Endothelial cell (in vitro differentiated cells): ENCODE data around the gene OSTC. TPM values are rescaled to one million over a fixed set of nuclear protein-coding genes. Genes with fewer than 3 reads are reported as not detected.

Experiments used
- DNase-seq: peaks from one replicate; pipeline ENCODE4 v3.0.0; 2021; ENCODE audit warnings: low spot score
- H3K27ac Mint-ChIP-seq: one replicate; pipeline ENCODE4 v1.8.0; 2021; ENCODE audit warnings: mixed read lengths, inconsistent platforms; ENCODE audit not compliant: unreplicated experiment
- H3K27me3 Mint-ChIP-seq: one replicate; pipeline ENCODE4 v1.8.0; 2021; ENCODE audit warnings: mild to moderate bottlenecking, moderate library complexity, mixed read lengths, inconsistent platforms; ENCODE audit not compliant: unreplicated experiment
- H3K36me3 Mint-ChIP-seq: one replicate; pipeline ENCODE4 v1.8.0; 2021; ENCODE audit warnings: mild to moderate bottlenecking, low read depth, mixed read lengths, inconsistent platforms; ENCODE audit not compliant: unreplicated experiment
- H3K4me1 Mint-ChIP-seq: one replicate; pipeline ENCODE4 v1.8.0; 2021; ENCODE audit warnings: mild to moderate bottlenecking, mixed read lengths, inconsistent platforms; ENCODE audit not compliant: unreplicated experiment
- H3K4me3 Mint-ChIP-seq: one replicate; pipeline ENCODE4 v1.8.0; 2021; ENCODE audit warnings: mild to moderate bottlenecking, mixed read lengths, inconsistent platforms; ENCODE audit not compliant: unreplicated experiment
- H3K9me3 Mint-ChIP-seq: one replicate; pipeline ENCODE4 v1.8.0; 2021; ENCODE audit warnings: mixed read lengths, inconsistent platforms; ENCODE audit not compliant: unreplicated experiment
- total RNA-seq: library from RNA; stranded (reverse); fragmentation: NEBNext Ultra II Directional; extraction: Animal tissue kit (Norgen Biotek cat#: 25700); gene quantifications from one replicate; pipeline ENCODE4 v1.2.1, GENCODE V29; 2021; ENCODE audit not compliant: unreplicated experiment
- TF ChIP-seq, protein P1 (sequence below): fragments of 200-600 bp; sonication (generic); IDR thresholded peaks from one replicate; pipeline ENCODE4 v1.5.0; 2021; ENCODE audit warnings: antibody characterized with exemption; ENCODE audit not compliant: unreplicated experiment

Gene OSTC
- total RNA-seq, 1 donor from 2014 or later: 191 TPM

DNA sequence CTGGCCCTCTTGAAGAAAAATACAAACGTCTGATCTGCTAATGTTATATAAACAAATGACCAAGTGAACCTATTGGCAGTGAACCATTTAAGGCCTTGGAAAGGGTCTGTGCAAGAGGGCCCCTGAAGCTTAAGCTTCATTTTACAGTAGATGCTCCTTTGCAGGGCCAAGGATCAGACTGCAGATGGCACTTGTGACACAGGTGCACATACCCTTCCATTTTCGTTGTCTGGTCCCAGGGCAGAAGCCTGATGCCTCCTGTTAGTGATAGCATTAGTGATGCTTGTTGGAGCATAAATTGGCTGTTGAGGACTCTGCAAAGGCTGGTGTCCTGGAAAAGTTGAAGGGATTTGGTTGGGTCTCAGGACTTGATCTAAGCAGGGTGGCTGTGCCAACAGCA, 65.9 kb downstream of the OSTC start:
- Mint-ChIP-seq H3K9me3 (no peaks in the 10 kb centered on the region), H3K27me3 (peaks cover 2% of the 10 kb centered on the region), H3K36me3 (no peaks in the 10 kb centered on the region), H3K4me3 (no peak overlapping the region), H3K27ac (no peak overlapping the region), H3K4me1 (peaks cover 11% of the 10 kb centered on the region)
- no peak for DNase-seq
- TF ChIP-seq, protein P1, sequence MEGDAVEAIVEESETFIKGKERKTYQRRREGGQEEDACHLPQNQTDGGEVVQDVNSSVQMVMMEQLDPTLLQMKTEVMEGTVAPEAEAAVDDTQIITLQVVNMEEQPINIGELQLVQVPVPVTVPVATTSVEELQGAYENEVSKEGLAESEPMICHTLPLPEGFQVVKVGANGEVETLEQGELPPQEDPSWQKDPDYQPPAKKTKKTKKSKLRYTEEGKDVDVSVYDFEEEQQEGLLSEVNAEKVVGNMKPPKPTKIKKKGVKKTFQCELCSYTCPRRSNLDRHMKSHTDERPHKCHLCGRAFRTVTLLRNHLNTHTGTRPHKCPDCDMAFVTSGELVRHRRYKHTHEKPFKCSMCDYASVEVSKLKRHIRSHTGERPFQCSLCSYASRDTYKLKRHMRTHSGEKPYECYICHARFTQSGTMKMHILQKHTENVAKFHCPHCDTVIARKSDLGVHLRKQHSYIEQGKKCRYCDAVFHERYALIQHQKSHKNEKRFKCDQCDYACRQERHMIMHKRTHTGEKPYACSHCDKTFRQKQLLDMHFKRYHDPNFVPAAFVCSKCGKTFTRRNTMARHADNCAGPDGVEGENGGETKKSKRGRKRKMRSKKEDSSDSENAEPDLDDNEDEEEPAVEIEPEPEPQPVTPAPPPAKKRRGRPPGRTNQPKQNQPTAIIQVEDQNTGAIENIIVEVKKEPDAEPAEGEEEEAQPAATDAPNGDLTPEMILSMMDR: no peak

DNA sequence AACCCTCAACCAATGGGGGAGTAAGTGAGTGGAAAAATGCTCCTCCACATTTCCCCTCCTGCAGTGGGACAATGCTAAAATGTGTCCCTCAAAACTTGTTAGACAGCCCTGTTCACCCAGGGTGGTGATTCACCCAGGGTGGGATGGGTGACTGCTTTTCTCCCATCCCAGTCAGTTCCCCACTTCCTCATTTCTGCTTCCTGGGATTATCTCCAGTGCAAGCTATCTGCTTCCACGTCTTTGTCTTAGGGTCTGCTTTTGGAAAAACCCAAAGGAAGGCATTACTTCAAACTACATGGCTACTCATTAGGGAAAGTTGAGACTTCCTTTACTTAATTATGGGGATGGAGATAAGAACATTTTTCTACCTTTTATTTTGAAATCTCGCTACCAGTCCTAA, 67.0 kb downstream of the OSTC start:
- peaks cover 11% of the 10 kb centered on the region for H3K4me1 Mint-ChIP-seq
- no peaks in the 10 kb centered on the region for H3K36me3 Mint-ChIP-seq
- peaks cover 2% of the 10 kb centered on the region for H3K27me3 Mint-ChIP-seq
- H3K9me3 Mint-ChIP-seq: no peaks in the 10 kb centered on the region
- TF ChIP-seq, protein P1: no peak
- H3K27ac Mint-ChIP-seq: no peak overlapping the region
- H3K4me3 Mint-ChIP-seq: no peak overlapping the region
- DNase-seq: no peak

Other genes starting within 250 kb of the OSTC start
- gene RPL34, start 30.0 kb upstream of the OSTC start, total RNA-seq: 1,233 TPM
- not detected for gene ETNPPL, start 112.5 kb downstream of the OSTC start, total RNA-seq